IMR-90 (cell line): Measurements from ENCODE around the gene PLXNB3. TPM values are rescaled to one million over a fixed set of nuclear protein-coding genes. Genes with fewer than 3 reads are reported as not detected.

Experiments
- ATAC-seq: fragments of 200-7000 bp; cut with Tn5 transposase; 2 replicates; pipeline ENCODE4 v1.9.1; 2020; ENCODE audit warnings: low read depth, mild to moderate bottlenecking, moderate library complexity
- BruUV-seq: library from RNA; stranded (reverse); fragments of 400-500 nt; replicated peaks from 2 replicates; lab custom pipeline; 2021; lab: Mats Ljungman, UMichigan
- CTCF ChIA-PET: fragments of 300-600 bp; formaldehyde crosslinking; extraction: SDS; loops from one replicate; lab custom pipeline; 2021; ENCODE audit warnings: antibody characterized with exemption; lab: Yijun Ruan, JAX
- POLR2A ChIA-PET: fragments of 300-600 bp; sonication (Branson Sonifier 250); formaldehyde crosslinking; loops from one replicate; lab custom pipeline; 2022; ENCODE audit warnings: antibody characterized with exemption; ENCODE audit not compliant: unreplicated experiment; lab: Charles Lee
- DNase-seq: peaks from one replicate; pipeline ENCODE4 v3.0.0; 2013
- H2AFZ ChIP-seq: replicated peaks from 2 replicates; pipeline ENCODE3; 2013; ENCODE audit warnings: low read length, mild to moderate bottlenecking; ENCODE audit not compliant: poor library complexity
- H2AK5ac ChIP-seq: 2 replicates; pipeline ENCODE4 v1.6.1; 2013; ENCODE audit warnings: low read depth, low read length, inconsistent platforms
- H2AK9ac ChIP-seq: replicated peaks from 2 replicates; pipeline ENCODE3; 2013; ENCODE audit warnings: mild to moderate bottlenecking, low read depth, low read length, moderate library complexity; ENCODE audit not compliant: poor library complexity
- H2BK120ac ChIP-seq: 2 replicates; pipeline ENCODE4 v1.6.1; 2013; ENCODE audit warnings: low read depth, low read length, inconsistent platforms
- H2BK15ac ChIP-seq: 3 replicates; pipeline ENCODE4 v1.6.1; 2013; ENCODE audit warnings: low read depth, low read length, inconsistent platforms
- H2BK20ac ChIP-seq: 2 replicates; pipeline ENCODE4 v1.6.1; 2013; ENCODE audit warnings: low read depth, mild to moderate bottlenecking, inconsistent platforms, low read length, moderate library complexity
- H2BK5ac ChIP-seq: 2 replicates; pipeline ENCODE4 v1.6.1; 2013; ENCODE audit warnings: mild to moderate bottlenecking, low read depth, low read length, inconsistent platforms; ENCODE audit not compliant: poor library complexity, severe bottlenecking
- H3K14ac ChIP-seq: replicated peaks from 2 replicates; pipeline ENCODE4 v1.6.1; 2013; ENCODE audit warnings: low read depth, low read length, inconsistent platforms
- H3K18ac ChIP-seq: 2 replicates; pipeline ENCODE4 v1.6.1; 2013; ENCODE audit warnings: low read depth, low read length, control low read depth
- H3K23ac ChIP-seq: 2 replicates; pipeline ENCODE4 v1.6.1; 2013; ENCODE audit warnings: low read depth, low read length, inconsistent platforms
- H3K27ac ChIP-seq: 2 replicates; pipeline ENCODE4 v1.5.1; 2013; ENCODE audit warnings: mild to moderate bottlenecking, control low read depth, low read length; ENCODE audit not compliant: insufficient read depth
- H3K27me3 ChIP-seq: 2 replicates; pipeline ENCODE4 v1.6.1; 2013; ENCODE audit warnings: low read length; ENCODE audit not compliant: control insufficient read depth, insufficient read depth
- H3K36me3 ChIP-seq: 2 replicates; pipeline ENCODE4 v1.6.1; 2013; ENCODE audit warnings: low read length, mixed read lengths; ENCODE audit not compliant: control insufficient read depth, insufficient read depth
- H3K4ac ChIP-seq: 2 replicates; pipeline ENCODE4 v1.6.1; 2013; ENCODE audit warnings: low read depth, low read length, inconsistent platforms
- H3K4me1 ChIP-seq: 2 replicates; pipeline ENCODE4 v1.6.1; 2013; ENCODE audit warnings: low read length, mixed read lengths; ENCODE audit not compliant: control insufficient read depth, insufficient read depth
- H3K4me2 ChIP-seq: 2 replicates; pipeline ENCODE4 v1.6.1; 2013; ENCODE audit warnings: low read depth, mild to moderate bottlenecking, control low read depth, low read length, moderate library complexity
- H3K4me3 ChIP-seq: 2 replicates; pipeline ENCODE4 v1.5.1; 2013; ENCODE audit warnings: low read depth, mild to moderate bottlenecking, control low read depth, low read length, moderate library complexity; ENCODE audit not compliant: insufficient read depth
- H3K56ac ChIP-seq: 2 replicates; pipeline ENCODE4 v1.6.1; 2013; ENCODE audit warnings: low read length, inconsistent platforms; ENCODE audit not compliant: insufficient read depth; ENCODE audit errors: extremely low read depth
- H3K79me1 ChIP-seq, 2 experiments: 2 replicates each; pipeline ENCODE4 v1.6.1; 2013; ENCODE audit warnings: low read length in 2 of 2, inconsistent platforms in 1 of 2, low read depth in 1 of 2
- H3K9ac ChIP-seq: 2 replicates; pipeline ENCODE4 v1.6.1; 2013; ENCODE audit warnings: low read depth, low read length, control low read depth
- H3K9me1 ChIP-seq: 2 replicates; pipeline ENCODE4 v1.6.1; 2013; ENCODE audit warnings: low read length, inconsistent platforms; ENCODE audit not compliant: insufficient read depth
- H3K9me3 ChIP-seq: 2 replicates; pipeline ENCODE4 v1.6.1; 2013; ENCODE audit warnings: low read length; ENCODE audit not compliant: control insufficient read depth, insufficient read depth
- H4K20me1 ChIP-seq: 2 replicates; pipeline ENCODE4 v1.6.1; 2013; ENCODE audit warnings: low read length, inconsistent platforms; ENCODE audit not compliant: insufficient read depth
- H4K5ac ChIP-seq: 2 replicates; pipeline ENCODE4 v1.6.1; 2013; ENCODE audit warnings: mild to moderate bottlenecking, low read depth, low read length, control low read depth
- H4K8ac ChIP-seq, 2 experiments: 2 replicates each; pipeline ENCODE4 v1.6.1; 2013; ENCODE audit warnings: low read depth in 2 of 2, low read length in 2 of 2, control low read depth in 1 of 2, inconsistent platforms in 1 of 2
- H4K91ac ChIP-seq: 2 replicates; pipeline ENCODE4 v1.6.1; 2013; ENCODE audit warnings: low read depth, low read length, inconsistent platforms; ENCODE audit not compliant: insufficient read depth
- BHLHE40 ChIP-seq: fragments of 150-350 bp; IDR thresholded peaks from 2 replicates; pipeline ENCODE4 v1.6.1; 2016; ENCODE audit warnings: mild to moderate bottlenecking, low read depth, low read length
- CEBPB ChIP-seq: IDR thresholded peaks from 2 replicates; pipeline ENCODE4 v1.6.1; 2012; ENCODE audit warnings: low read depth, low read length, improper control_type of control experiment
- CHD1 ChIP-seq: IDR thresholded peaks from 2 replicates; pipeline ENCODE4 v1.6.1; 2012; ENCODE audit warnings: low read depth, low read length, improper control_type of control experiment
- CTCF ChIP-seq: conservative IDR thresholded peaks from 2 replicates; pipeline ENCODE4 v1.5.1; 2012; ENCODE audit warnings: mild to moderate bottlenecking, low read depth, low read length, improper control_type of control experiment
- ELK1 ChIP-seq: fragments of 150-350 bp; IDR thresholded peaks from 2 replicates; pipeline ENCODE4 v1.6.1; 2016; ENCODE audit warnings: low read depth, mild to moderate bottlenecking, low read length, moderate library complexity, borderline replicate concordance
- FOS ChIP-seq: fragments of 150-350 bp; IDR thresholded peaks from 2 replicates; pipeline ENCODE4 v1.6.1; 2016; ENCODE audit warnings: low read depth, low read length
- MAFK ChIP-seq: IDR thresholded peaks from 2 replicates; pipeline ENCODE4 v1.6.1; 2012; ENCODE audit warnings: low read depth, low read length, improper control_type of control experiment
- MAZ ChIP-seq: IDR thresholded peaks from 2 replicates; pipeline ENCODE4 v1.6.1; 2012; ENCODE audit warnings: low read depth, mild to moderate bottlenecking, low read length, improper control_type of control experiment, moderate library complexity, borderline replicate concordance
- MXI1 ChIP-seq: IDR thresholded peaks from 2 replicates; pipeline ENCODE4 v1.6.1; 2012; ENCODE audit warnings: low read depth, mild to moderate bottlenecking, low read length, moderate library complexity, borderline replicate concordance
- NFE2L2 ChIP-seq: fragments of 150-350 bp; IDR thresholded peaks from 2 replicates; pipeline ENCODE4 v1.6.1; 2016; ENCODE audit warnings: low read depth, mild to moderate bottlenecking, low read length
- POLR2A ChIP-seq: IDR thresholded peaks from 2 replicates; pipeline ENCODE4 v1.6.1; 2012; ENCODE audit warnings: mild to moderate bottlenecking, low read depth, low read length
- RAD21 ChIP-seq: IDR thresholded peaks from 2 replicates; pipeline ENCODE4 v1.6.1; 2012; ENCODE audit warnings: low read length, improper control_type of control experiment
- RCOR1 ChIP-seq: IDR thresholded peaks from 2 replicates; pipeline ENCODE4 v1.6.1; 2012; ENCODE audit warnings: mild to moderate bottlenecking, low read length, improper control_type of control experiment; ENCODE audit not compliant: insufficient replicate concordance
- RFX5 ChIP-seq: IDR thresholded peaks from 2 replicates; pipeline ENCODE4 v1.8.0; 2012; ENCODE audit warnings: low read depth, mild to moderate bottlenecking, low read length, moderate library complexity
- SMC3 ChIP-seq: fragments of 150-350 bp; IDR thresholded peaks from 2 replicates; pipeline ENCODE4 v1.6.1; 2016; ENCODE audit warnings: low read depth, mild to moderate bottlenecking, antibody characterized with exemption, low read length, moderate library complexity
- USF2 ChIP-seq: fragments of 150-350 bp; IDR thresholded peaks from 2 replicates; pipeline ENCODE4 v1.6.1; 2017; ENCODE audit warnings: mild to moderate bottlenecking, antibody characterized with exemption, low read length, low read depth
- WGBS, 2 experiments: methylation state at CpG; one replicate each; pipeline versions ENCODE4 v1.1.5 to v1.1.7; 2013; ENCODE audit warnings: missing lambda C conversion rate in 2 of 2; ENCODE audit not compliant: insufficient read length in 1 of 2; ENCODE audit errors: extremely low coverage in 2 of 2; 5-methylcytosine and 5-hydroxymethylcytosine counted together
- dilution Hi-C: fragments of 300-500 bp; cut with HindIII; formaldehyde crosslinking; loops from one replicate; pipeline ENCODE4 v1.14.3; 2018; ENCODE audit warnings: low sequenced_read_pairs; ENCODE audit not compliant: unreplicated experiment
- in situ Hi-C: fragments of 300-500 bp; cut with MboI; formaldehyde crosslinking; loops from 3 replicates; pipeline ENCODE4 v1.14.3; 2019; ENCODE audit warnings: low sequenced_read_pairs, inconsistent platforms, mixed read lengths
- intact Hi-C: fragments of 100-400 bp; cut with micrococcal nuclease; formaldehyde crosslinking; loops from 2 replicates; pipeline ENCODE4 v1.10.0; 2022
- polyA plus RNA-seq, 3 experiments: library from polyadenylated mRNA; depleted of rRNA; stranded (reverse); fragments of >200 nt; gene quantifications; 2 replicates each; pipeline ENCODE4 v1.2.3, GENCODE V29; 2012; ENCODE audit warnings: low replicate concordance in 1 of 3
- total RNA-seq: library from RNA; depleted of rRNA; stranded (reverse); fragments of >200 nt; gene quantifications from 2 replicates; pipeline ENCODE4 v1.2.3, GENCODE V29; 2012

Gene PLXNB3
- total and polyA plus RNA-seq, 2 of the 4 experiments (the other 2 are of a cell fraction) = 0.36 to 22.3 TPM

GRCh38 chrX:153734871-153735270, 29.2 kb upstream of the PLXNB3 start:
- Histone ChIP-seq H2BK15ac (no peak overlapping the region), H2AK5ac (no peak overlapping the region), H4K5ac (no peak overlapping the region), H3K23ac (no peak overlapping the region), H3K14ac (no peak overlapping the region), H3K27me3 (no peaks in the 10 kb centered on the region), H3K9me3 (peaks cover 1% of the 10 kb centered on the region; the same call in 1 of the 2 replicates), H3K4me2 (no peak overlapping the region), H3K4me1 (no peaks in the 10 kb centered on the region), H2BK5ac (no peak overlapping the region), H3K56ac (no peak overlapping the region), H3K36me3 (peaks cover 9% of the 10 kb centered on the region; the same call in 1 of the 2 replicates), H3K27ac (no peak overlapping the region), H3K18ac (no peak overlapping the region), H3K9me1 (no peaks in the 10 kb centered on the region), H4K20me1 (no peaks in the 10 kb centered on the region), H2AK9ac (no peak overlapping the region), H4K91ac (no peak overlapping the region), H3K9ac (no peak overlapping the region), H2AFZ (no peak overlapping the region), H3K4ac (no peak overlapping the region), H2BK120ac (no peak overlapping the region), H2BK20ac (no peak overlapping the region), H3K4me3 (no peak overlapping the region), H4K8ac (no peak overlapping the region), H3K79me1 (no peaks in the 10 kb centered on the region)
- ChIA-PET POLR2A (interaction anchor here (0.6 kb wide), 1 partner anchor 18 kb away, joined by 4 read pairs; no protein-coding TSS in a partner anchor), CTCF (interaction anchor here (0.6 to 1.2 kb wide), 2 partner anchors 13 to 193 kb away, joined by 3 to 5 read pairs; no protein-coding TSS in a partner anchor)
- DNase-seq = no peak
- 50% methylated on average over 1 of the region's 2 CpGs; no CpG with 5 or more reads in 1 of the 2 experiments for WGBS, 2 experiments
- dilution Hi-C loops (no loop called here), in situ Hi-C loops (no loop called here), intact Hi-C loops (no loop called here)
- TF ChIP-seq USF2 = no peak
- no peak for TF ChIP-seq RFX5
- no peak for TF ChIP-seq CHD1
- TF ChIP-seq FOS = no peak
- no peak for TF ChIP-seq POLR2A
- TF ChIP-seq MAFK = no peak
- TF ChIP-seq SMC3 = no peak
- TF ChIP-seq CEBPB = no peak
- no peak for TF ChIP-seq CTCF
- no peak for TF ChIP-seq MXI1
- TF ChIP-seq NFE2L2 = no peak
- no peak for TF ChIP-seq MAZ
- no peak for TF ChIP-seq BHLHE40
- TF ChIP-seq RCOR1 = no peak
- TF ChIP-seq RAD21 = no peak
- no peak for TF ChIP-seq ELK1
- BruUV-seq = no TSS peak
- ATAC-seq = no peak
